Measurements from ENCODE around the gene CYFIP1.

Gene CYFIP1

GRCh38 chr15:22919171-22919570 lies 61.0 kb downstream of the CYFIP1 start:
- no peak for DNase-seq (ENCODE audit: extremely low read depth in 1 of 2, low read depth in 1 of 2)

- no peak for DNase-seq (ENCODE audit: extremely low read depth in 1 of 2, low read depth in 1 of 2)
Observed at GRCh38 chr15:22918596-22919140, 61.5 kb downstream of the CYFIP1 start.

GRCh38 chr15:22918056-22918455 lies 62.1 kb downstream of the CYFIP1 start:
- DNase-seq (ENCODE audit: extremely low read depth in 1 of 2, low read depth in 1 of 2), result no peak

- DNase-seq (ENCODE audit: extremely low read depth in 1 of 2, low read depth in 1 of 2), result no peak
Observed at GRCh38 chr15:22917556-22917955, 62.6 kb downstream of the CYFIP1 start.

GRCh38 chr15:22916606-22917350 lies 63.4 kb downstream of the CYFIP1 start:
- no peak for DNase-seq (ENCODE audit: extremely low read depth in 1 of 2, low read depth in 1 of 2)

GRCh38 chr15:22915866-22916515 lies 64.2 kb downstream of the CYFIP1 start:
- DNase-seq (ENCODE audit: extremely low read depth in 1 of 2, low read depth in 1 of 2), result no peak

- DNase-seq (ENCODE audit: extremely low read depth in 1 of 2, low read depth in 1 of 2), result no peak
Observed at GRCh38 chr15:22913646-22914380, 66.4 kb downstream of the CYFIP1 start.

GRCh38 chr15:22912256-22912655 lies 67.9 kb downstream of the CYFIP1 start:
- no peak for DNase-seq (ENCODE audit: extremely low read depth in 1 of 2, low read depth in 1 of 2)

- DNase-seq (ENCODE audit: extremely low read depth in 1 of 2, low read depth in 1 of 2), result no peak
Observed at GRCh38 chr15:22911306-22911705, 68.9 kb downstream of the CYFIP1 start.

GRCh38 chr15:22908830-22909229 lies 71.3 kb downstream of the CYFIP1 start:
- DNase-seq (ENCODE audit: extremely low read depth in 1 of 2, low read depth in 1 of 2), result no peak

GRCh38 chr15:22907161-22907950 lies 72.8 kb downstream of the CYFIP1 start:
- no peak for DNase-seq (ENCODE audit: extremely low read depth in 1 of 2, low read depth in 1 of 2)

GRCh38 chr15:22904736-22905135 lies 75.4 kb downstream of the CYFIP1 start:
- no peak for DNase-seq (ENCODE audit: extremely low read depth in 1 of 2, low read depth in 1 of 2)

- no peak for DNase-seq (ENCODE audit: extremely low read depth in 1 of 2, low read depth in 1 of 2)
Observed at GRCh38 chr15:22903961-22904534, 76.1 kb downstream of the CYFIP1 start.

- DNase-seq (ENCODE audit: extremely low read depth in 1 of 2, low read depth in 1 of 2), result no peak
Observed at GRCh38 chr15:22903427-22903826, 76.7 kb downstream of the CYFIP1 start.

- DNase-seq (ENCODE audit: extremely low read depth in 1 of 2, low read depth in 1 of 2), result no peak
Observed at GRCh38 chr15:22902981-22903380, 77.2 kb downstream of the CYFIP1 start.

- DNase-seq (ENCODE audit: extremely low read depth in 1 of 2, low read depth in 1 of 2), result no peak
Observed at GRCh38 chr15:22902578-22902977, 77.6 kb downstream of the CYFIP1 start.

GRCh38 chr15:22902046-22902445 lies 78.1 kb downstream of the CYFIP1 start:
- no peak for DNase-seq (ENCODE audit: extremely low read depth in 1 of 2, low read depth in 1 of 2)

- no peak for DNase-seq (ENCODE audit: extremely low read depth in 1 of 2, low read depth in 1 of 2)
Observed at GRCh38 chr15:22895465-22896190, 84.5 kb downstream of the CYFIP1 start.

GRCh38 chr15:22893881-22894280 lies 86.3 kb downstream of the CYFIP1 start:
- DNase-seq (ENCODE audit: extremely low read depth in 1 of 2, low read depth in 1 of 2), result no peak

GRCh38 chr15:22893081-22893480 lies 87.1 kb downstream of the CYFIP1 start:
- no peak for DNase-seq (ENCODE audit: extremely low read depth in 1 of 2, low read depth in 1 of 2)
